GM23338 (cell line): Measurements from ENCODE around the gene GLDC.
A peak's percentile ranks its signal among the peaks of the same experiment; 100 is the strongest.

Source experiments
- CREB1 ChIP-seq: fragments of 250-450 bp; sonication (Bioruptor Pico); IDR thresholded peaks from 2 replicates; pipeline ENCODE4 v1.5.0; 2020; ENCODE audit warnings: low read depth, mild to moderate bottlenecking, moderate library complexity
- EZH2 ChIP-seq: fragments of 200-600 bp; sonication (generic); IDR thresholded peaks from one replicate; pipeline ENCODE4 v1.8.0; 2017; ENCODE audit warnings: antibody characterized with exemption, mild to moderate bottlenecking, low read depth; ENCODE audit not compliant: unreplicated experiment
- EZH2phosphoT487 ChIP-seq: fragments of 200-600 bp; sonication (generic); IDR thresholded peaks from one replicate; pipeline ENCODE4 v1.8.1; 2018; ENCODE audit warnings: antibody characterized with exemption; ENCODE audit not compliant: unreplicated experiment
- NANOG ChIP-seq: IDR thresholded peaks from 2 replicates; pipeline ENCODE4 v1.6.1; 2016; ENCODE audit warnings: antibody characterized with exemption, borderline replicate concordance
- POLR2AphosphoS5 ChIP-seq: IDR thresholded peaks from 2 replicates; pipeline ENCODE4 v1.6.1; 2016; ENCODE audit warnings: antibody characterized with exemption, low read depth
- REST ChIP-seq: IDR thresholded peaks from one replicate; pipeline ENCODE4 v1.6.1; 2018; ENCODE audit warnings: antibody characterized with exemption; ENCODE audit not compliant: unreplicated experiment
- ZNF114 ChIP-seq: fragments of 250-450 bp; sonication (Bioruptor Pico); IDR thresholded peaks from 2 replicates; pipeline ENCODE4 v1.5.0; 2020; ENCODE audit warnings: mild to moderate bottlenecking, moderate library complexity
- ZNF462 ChIP-seq: fragments of 250-450 bp; sonication (Bioruptor Pico); IDR thresholded peaks from 2 replicates; pipeline ENCODE4 v1.5.0; 2020; ENCODE audit warnings: mild to moderate bottlenecking, moderate library complexity
- TF ChIP-seq, protein P1 (sequence below), 2 experiments: fragments of 200-600 bp in 1 of 2; sonication (generic) in 1 of 2; conservative IDR thresholded peaks; 2 replicates each; pipeline versions ENCODE4 v1.5.1 to v1.6.1; 2016 to 2017; ENCODE audit warnings: antibody characterized with exemption in 2 of 2, low read depth in 2 of 2, mild to moderate bottlenecking in 2 of 2, moderate library complexity in 1 of 2

- TF ChIP-seq, protein P1, sequence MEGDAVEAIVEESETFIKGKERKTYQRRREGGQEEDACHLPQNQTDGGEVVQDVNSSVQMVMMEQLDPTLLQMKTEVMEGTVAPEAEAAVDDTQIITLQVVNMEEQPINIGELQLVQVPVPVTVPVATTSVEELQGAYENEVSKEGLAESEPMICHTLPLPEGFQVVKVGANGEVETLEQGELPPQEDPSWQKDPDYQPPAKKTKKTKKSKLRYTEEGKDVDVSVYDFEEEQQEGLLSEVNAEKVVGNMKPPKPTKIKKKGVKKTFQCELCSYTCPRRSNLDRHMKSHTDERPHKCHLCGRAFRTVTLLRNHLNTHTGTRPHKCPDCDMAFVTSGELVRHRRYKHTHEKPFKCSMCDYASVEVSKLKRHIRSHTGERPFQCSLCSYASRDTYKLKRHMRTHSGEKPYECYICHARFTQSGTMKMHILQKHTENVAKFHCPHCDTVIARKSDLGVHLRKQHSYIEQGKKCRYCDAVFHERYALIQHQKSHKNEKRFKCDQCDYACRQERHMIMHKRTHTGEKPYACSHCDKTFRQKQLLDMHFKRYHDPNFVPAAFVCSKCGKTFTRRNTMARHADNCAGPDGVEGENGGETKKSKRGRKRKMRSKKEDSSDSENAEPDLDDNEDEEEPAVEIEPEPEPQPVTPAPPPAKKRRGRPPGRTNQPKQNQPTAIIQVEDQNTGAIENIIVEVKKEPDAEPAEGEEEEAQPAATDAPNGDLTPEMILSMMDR (conservative IDR thresholded peaks at IDR 0.05; ENCODE audit: low read depth in 2 of 2) = no peak
- TF ChIP-seq EZH2phosphoT487 (no peak), CREB1 (peak; percentile 89), EZH2 (no peak), REST (no peak), NANOG (no peak), ZNF114 (CRISPR knock-in tag) (no peak), POLR2AphosphoS5 (peak; percentile 89), ZNF462 (CRISPR knock-in tag) (no peak)
These were observed 35.8 kb upstream of the GLDC start for GRCh38 chr9:6681147-6681956.
